Midbrain (tissue), 1 donor: ENCODE data around the gene SEMA5A.

ENCODE experiments used
- DNase-seq: peaks from one replicate; lab custom pipeline; 2025; lab: John Stamatoyannopoulos, UW

SEMA5A gene

DNA sequence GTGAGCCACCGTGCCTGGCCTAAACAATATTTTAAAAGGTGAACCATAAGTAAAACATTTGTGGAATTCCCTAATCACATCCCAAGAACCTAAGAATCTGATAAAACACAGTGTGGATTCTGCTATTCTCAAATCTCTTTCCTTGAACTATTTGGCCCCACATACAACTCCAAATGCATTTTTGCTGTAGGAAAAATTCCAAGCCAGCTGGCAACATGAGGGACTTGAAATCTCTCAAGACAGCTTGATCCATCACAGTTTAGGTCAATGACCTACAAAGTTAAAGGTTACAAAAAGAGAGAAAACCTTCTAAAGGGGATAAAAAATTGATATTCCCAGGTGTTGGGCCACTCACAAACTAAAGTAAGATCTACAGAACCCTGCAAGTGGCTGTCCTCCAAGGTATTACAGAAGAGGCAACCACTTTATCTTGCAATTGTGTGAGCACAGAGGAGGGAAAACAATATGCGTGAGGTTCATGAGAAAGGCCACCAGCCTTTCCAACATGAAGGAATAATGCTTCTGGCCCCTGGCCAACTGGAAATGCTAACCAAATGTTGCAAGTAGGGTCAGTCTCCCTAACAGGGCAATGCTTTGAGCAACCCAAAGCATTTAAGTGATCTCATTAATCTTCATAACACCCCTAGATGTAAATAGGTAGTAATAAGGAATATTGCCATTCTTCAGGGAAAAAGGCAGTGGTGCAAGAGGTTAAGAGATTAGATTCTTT lies 221.4 kb downstream of the SEMA5A start:
- DNase-seq = no peak

DNA sequence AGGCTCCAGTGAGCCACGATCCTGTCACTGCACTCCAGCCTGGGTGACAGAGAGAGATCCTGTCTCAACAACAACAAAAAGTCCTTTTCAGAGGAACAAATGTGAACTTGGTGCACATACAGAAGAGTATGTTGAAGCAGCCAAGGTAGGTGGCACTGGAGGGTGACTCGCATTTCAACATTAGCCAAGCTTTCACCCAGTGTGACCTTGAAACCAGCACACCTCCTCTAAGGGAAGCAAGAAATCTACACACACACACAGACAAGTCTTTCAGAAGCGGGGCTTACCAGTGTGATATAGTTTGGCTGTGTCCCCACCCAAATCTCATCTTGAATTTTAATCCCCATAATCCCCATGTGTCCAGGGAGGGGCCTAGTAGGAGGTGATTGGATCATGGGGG lies 225.2 kb downstream of the SEMA5A start:
- no peak for DNase-seq

DNA sequence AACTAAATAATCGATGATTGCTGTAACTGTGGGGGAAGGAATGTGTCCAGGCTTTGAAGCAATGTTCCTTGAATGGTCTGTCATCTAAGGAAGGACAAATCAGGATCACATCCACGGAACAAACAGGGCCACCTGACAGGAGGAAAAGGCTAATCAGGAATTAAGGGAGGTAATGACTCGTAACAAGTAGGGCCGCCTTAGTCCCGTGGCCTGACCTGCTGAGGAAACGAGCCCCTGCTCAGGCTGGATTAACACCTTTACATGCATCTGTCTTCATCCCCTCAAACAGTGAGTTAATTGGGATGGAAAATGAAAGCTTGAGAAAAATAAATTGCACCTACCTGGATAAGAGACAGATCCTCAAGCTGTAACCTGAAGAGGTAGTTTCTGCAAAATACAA lies 227.8 kb downstream of the SEMA5A start:
- DNase-seq = no peak

DNA sequence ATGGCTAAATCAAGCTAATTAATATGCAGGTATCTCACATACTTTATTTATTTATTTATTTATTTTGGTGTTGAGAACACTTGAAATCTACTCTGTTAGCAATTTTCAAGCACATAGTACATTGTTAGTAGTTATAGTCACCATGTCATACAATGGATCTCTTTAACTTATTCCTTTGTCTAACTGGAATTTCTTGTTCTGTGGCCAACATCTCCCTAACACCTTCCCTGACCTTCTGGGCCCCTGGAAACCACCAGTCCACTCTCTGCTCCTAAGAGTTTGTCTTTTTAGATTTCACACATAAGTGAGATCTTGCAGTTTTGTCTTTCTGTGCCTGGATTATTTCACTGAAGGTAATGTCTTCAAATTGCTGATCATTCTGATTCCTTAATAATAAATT lies 229.1 kb downstream of the SEMA5A start:
- no peak for DNase-seq

DNA sequence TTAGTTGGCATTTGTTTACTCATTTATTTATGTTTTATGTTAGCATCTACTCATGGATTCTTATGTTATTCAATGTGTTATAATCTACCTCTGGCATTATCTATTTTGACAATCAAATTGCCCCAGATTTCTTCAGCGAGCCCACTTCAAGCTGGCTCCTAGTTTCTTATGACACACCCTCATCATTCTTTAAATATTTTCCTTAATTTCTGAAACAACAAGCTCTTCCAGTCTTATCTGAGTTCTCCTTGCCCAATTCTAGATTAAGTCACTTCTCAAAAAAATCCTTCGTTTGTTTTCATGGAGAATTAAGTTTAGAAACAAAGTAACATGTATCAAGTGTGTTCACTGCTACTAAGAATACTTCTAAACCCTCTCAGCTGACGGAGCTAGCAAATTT lies 229.8 kb downstream of the SEMA5A start:
- DNase-seq = no peak

DNA sequence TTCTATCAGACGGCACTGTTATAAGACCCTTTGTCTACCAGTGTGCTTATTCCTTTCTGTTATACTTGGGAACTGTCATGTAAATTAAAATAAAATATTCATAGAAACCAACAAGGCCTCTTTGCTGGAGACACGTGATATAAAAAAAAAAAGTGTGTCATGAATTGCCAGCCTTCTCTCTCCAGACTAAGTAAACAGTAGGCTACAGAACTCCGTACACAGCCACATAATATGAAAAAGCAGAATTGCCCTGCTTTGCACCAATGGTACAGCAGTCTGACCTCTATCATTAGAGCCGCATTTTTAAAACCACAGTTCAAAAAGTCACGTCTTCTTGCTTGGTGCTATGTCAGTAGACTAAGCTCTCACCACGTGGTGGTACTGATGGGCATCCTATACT lies 231.3 kb downstream of the SEMA5A start:
- DNase-seq = no peak

DNA sequence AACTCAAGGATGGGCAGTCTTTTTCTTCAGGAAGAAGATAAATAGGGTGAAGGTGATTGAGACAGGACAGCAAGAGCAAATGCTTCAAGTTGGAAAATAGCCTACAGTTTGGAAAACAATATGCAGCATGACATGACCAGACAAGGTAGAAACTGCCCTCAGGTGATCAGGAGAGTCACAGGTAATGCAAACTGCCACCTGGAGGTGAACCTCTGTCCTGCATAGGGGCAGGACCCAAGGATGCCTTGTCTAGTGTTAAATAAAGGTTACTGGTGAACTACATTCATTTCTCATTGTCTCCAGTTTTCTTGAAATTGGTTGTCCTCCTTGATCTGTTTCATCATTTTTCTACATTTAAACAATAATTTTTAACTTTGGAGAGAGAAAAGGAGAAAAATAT lies 232.1 kb downstream of the SEMA5A start:
- no peak for DNase-seq

DNA sequence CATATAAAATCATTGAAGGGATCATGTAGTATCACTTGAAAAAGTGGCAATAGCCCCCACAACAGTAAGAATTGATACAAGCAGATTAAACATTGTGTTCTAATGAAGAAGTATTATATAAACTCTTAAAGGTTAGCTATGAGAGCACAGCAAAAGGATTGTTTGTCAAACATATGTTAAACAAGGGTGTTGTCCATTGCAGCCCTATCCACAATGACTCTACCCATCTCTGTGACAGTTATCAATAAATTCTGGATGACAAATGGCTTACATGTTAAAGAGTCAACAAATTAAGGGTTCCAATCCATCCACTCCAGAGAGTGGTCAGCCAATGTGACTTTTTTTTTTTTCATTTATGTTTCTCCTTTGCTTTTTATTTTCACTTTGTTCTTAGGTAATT lies 238.7 kb downstream of the SEMA5A start:
- DNase-seq = no peak

DNA sequence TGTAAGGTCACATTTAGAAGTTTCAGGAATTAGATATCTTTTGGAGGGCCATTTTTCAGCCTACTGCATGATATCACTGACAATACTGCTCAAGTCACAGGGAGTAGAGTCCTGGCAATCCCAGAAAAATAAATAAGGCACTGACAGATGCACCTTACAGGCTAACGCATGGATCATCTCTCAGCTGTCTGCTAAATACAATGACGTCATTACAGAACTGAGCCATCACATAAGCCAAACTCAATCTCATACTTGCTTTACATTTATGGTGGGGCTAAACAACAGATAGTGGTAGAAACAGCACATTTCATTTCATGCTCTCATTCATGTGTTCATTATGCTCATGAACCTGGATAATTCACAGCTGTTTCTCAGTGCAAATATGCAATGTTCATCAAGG lies 243.7 kb downstream of the SEMA5A start:
- no peak for DNase-seq

DNA sequence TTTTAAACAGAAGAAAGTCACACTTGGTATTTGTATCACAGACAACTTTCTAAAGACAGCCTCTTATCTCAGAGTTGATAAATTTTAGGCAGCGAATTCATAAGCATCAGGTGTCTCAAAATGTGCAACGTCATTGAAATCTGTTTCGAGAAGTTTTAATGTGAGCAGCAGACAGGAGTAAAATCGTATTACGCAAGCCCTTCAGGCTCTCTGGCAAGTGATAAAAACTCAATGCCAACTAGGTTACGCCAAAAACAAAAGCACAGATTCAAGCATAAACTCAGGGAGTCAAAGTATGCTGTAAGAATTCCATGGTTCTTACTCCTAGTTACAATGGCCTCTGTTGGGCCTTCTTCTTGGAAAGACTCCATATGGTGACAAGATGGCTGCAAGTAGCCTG lies 244.7 kb downstream of the SEMA5A start:
- no peak for DNase-seq

DNA sequence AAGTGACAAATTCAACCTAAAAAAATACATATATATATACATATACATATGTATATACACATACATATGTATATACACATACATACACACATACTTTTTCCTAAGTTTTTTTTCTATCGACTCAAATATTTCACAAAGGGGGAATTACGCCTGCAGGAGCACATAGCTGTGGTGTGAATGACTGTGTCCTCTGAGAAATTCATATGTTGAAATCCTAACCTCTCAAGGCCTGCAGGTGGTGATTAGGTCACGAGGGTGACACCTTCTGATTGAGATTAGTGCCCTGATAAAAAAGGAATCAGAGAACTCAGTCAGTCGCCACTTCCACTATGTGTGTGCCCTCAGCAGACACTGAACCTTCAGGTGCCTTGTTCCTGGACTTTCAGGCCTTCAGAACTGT lies 248.7 kb downstream of the SEMA5A start:
- DNase-seq = no peak

DNA sequence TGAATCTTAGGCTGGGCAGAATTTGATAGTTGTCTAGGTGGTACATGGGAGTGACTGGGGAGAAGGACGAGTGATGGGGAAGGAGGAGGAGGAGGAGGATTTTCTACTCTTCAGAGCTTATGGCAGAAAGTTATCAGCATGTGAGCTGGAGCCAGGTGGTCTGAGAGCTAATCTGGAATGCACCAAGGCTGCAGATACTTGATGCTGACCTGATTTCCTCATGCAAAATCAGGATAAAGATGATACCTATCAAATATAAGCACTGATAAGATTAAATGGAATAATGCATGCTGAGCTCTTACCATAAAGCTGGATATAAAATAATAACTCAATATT lies 250.4 kb downstream of the SEMA5A start:
- no peak for DNase-seq

DNA sequence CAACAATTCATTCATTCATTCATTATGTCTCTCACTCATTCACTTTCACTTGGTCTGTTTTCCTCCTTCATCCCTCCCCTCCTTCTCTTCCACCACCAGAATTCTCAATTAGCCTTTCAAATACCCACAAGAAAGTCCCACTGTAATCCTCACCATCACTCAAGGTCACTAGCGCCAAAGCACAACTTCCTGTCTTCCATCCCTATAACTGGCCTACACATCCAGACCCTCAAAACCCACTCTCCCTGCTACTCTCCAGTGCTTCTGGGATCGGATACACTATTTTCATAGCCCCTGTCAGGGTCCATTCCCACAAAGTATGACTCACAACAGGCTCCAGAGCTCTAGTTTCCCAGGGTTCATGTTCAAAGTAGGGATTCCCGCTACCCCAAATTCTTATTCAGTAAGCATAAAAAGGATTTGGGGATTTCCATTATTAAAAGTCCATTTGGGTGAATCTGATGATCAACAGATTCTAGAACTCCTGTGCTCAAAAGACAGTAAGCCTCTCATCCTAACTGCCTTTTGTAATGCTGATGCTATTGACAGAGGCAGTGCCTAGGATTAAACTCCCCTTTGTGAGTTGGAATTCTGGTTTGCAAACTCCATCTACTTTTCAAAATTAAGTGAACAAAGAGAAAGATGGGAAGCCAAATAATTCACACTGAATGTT lies 250.9 kb downstream of the SEMA5A start:
- DNase-seq = no peak

DNA sequence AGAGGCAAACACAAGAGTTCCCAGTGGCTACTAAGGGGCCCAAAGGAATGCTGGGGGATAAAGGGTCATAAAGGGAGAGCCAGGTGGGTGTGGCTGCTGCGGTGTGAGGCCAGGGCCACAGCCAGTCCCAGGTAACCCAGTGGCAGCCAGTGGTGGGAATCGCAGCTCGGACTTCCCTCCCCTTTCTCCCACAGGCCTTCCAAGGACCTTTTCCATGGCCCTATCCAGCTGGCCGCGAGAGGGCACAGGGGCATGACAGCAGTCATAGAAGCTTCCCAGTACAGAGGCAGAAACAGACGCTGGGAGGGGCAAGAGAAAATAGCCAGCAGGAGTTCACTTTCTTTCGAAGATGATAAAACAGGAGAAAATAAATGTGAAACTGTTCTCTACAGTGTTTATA lies 257.6 kb downstream of the SEMA5A start:
- DNase-seq = peak; percentile 38

DNA sequence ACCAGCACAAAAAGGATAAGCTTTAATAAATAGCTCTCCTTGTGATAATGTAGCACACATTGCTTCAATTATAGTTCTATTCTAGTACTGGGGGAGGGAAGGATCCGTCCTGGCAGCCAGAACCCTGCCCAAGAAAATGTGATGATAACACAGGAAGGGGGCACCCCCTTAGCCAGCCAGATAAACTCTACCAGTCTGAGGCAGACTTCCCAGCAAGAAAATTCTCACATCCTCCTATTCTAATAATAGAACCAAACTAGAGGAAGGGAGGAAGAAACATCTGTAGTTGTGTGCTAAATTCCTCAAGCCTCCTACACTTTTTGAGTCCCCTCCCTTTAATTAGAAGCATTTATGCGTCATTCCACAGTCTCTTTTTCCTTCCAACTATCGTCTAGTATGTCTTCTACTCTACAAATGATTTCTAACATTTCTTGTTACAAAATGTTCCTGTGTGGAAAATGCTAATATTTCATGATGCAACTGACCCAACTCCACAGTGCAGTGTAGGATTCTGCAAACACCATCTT lies 261.0 kb downstream of the SEMA5A start:
- no peak for DNase-seq

DNA sequence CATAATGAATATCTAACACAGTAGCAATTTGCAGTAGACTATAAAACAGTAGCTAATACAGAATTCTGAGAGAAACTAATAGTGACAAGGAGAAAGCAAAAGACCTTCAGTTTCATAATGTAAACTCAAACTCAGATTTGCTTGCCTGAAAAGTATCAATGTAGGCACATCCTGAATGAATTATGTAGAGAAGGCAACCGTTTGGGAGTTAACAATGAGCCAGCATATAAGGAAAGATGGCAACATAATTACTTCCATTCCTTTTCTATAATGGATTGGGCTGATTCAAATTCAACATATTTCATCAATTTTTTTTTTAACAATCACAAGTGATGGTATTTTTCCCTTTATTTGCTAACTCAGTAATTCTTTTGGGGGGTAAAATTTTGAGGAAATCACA lies 261.6 kb downstream of the SEMA5A start:
- DNase-seq = no peak

DNA sequence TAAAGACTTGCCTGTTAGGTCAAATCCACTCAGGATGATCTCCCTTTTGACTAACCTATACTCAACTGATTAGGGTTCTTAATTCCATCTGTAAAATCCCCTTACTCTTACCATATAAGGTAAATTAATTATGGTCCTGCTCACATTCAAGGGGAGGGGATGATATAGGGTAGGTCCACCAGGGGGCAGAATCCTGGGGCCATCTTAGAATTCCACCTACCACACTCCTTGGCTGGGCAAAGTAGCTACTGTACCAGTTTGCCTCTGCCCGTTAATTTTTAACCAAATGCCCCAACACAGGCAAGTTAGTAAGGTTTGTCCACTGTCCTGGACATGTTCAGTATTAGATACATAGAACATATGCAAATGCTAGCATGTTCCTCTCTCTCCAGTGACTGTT lies 262.4 kb downstream of the SEMA5A start:
- DNase-seq = no peak

DNA sequence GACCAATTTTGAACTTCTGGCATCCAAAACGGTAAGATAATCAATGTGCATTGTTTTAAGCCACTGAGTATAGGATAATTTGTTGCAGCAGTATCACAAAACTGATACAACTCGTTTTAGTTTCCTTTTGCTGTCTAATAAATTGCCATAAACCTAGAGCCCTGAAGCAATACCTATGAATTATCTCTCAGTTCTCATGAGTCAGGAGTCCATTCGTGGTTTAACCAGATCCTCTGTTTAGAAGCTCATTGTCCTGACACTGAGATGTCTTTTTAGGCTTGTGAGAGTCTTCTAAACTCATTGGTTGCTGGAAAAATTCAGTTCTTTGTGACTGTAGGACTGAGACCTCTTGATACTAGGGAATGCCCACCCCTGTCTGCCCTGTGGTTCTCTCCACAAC lies 262.9 kb downstream of the SEMA5A start:
- no peak for DNase-seq

DNA sequence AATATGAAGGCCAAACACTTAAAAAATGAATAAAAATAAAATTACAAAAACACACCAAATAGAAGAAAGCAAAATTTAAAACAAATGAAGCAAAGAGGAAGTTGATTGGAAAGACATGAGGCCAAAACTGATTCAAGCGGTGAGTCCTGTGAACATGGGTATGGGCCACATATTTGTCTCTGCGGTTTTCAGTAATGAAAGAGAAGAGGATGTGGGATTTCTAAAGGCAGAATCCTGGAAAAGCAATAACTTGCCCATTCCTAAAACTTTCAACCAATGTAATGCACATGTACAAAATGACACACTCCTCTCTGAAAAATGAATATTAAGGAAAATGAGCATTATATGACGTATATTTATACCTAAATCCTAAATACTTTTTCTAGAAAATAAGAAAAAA lies 263.7 kb downstream of the SEMA5A start:
- DNase-seq = no peak

DNA sequence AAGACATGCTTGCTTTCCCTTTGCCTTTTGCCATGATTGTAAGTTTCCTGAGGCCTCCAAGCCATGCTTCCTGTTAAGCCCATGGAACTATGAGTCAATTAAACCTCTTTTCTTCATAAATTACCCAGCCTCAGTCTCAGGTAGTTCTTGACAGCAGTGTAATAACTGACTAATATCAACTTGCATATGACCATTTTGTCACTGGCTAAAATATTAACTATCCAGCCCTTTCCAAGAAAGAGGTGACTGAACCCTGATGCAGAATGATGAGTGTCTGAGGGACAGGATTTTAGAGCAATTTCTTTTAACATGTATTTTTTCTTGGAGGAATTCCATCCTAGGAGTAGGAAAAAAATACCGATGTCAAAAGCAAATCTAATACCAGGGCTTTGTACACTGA lies 266.1 kb downstream of the SEMA5A start:
- no peak for DNase-seq

DNA sequence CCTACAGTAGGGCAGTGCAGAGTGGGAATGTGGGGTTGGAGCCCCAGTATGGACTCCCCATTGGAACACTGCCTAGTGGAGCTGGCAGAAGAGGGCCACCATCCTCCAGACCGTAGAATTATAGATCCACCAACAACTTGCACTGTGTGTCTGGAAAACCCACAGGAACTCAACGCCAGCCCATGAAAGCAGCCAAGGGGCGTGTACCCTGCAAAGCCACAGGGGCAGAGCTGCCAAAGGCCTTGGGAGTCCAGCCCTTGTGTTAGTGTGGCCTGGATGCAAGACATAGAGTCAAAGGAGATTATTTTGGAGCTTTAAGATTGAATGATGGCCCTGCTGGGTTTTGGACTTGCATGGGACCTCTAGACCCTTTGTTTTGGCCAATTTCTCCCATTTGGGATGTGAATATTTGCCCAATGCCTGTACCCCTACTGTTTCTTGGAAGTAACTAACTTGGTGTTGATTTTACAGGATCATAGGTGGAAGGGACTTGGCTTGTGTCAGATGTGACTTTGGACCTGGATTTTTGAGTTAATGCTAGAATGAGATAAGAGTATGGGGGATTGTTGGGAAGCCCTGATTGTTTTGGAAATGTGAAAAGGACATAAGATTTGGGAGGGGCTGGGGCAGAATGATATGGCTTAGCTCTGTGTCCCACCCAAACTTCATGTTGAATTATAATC lies 266.8 kb downstream of the SEMA5A start:
- no peak for DNase-seq

DNA sequence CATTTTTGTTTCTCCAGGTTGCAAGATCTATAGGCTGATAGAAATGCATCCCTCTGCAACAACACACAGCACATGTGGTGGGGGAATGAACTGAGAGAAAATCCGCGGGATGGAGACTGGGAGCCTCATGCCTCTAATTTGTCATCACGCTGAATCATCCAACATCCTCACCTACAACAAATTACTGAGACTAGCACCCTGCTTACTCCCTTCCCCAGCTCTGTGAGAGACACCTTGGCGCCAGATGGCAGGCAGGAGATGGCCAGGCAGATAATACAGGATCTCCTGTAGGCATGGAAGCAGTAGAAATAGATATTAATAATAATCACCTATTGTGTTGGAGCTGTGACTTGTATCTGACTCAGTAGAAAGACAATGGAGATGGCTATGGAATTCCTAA lies 276.9 kb downstream of the SEMA5A start:
- no peak for DNase-seq

DNA sequence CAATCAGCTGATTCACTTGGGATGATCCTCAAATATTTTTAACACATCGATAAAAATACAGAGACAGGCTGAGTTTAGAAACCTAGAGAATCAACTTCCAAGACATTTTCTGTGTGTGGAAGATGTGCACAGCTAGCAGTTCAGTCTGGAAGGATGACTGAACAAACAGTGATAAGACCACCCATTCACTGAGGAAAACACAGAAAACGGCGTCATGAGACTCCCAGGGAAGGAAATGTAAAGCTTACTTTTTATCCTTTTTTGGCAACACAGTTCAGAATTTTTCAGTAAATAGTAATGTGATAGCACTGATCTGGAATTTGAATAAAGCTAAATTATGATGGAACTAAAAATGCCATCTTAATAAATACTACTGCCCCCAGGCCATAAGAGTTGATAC lies 277.6 kb downstream of the SEMA5A start:
- no peak for DNase-seq
